ENCODE measurements around the gene DPY19L2. TPM values are rescaled to one million over a fixed set of nuclear protein-coding genes. Genes with fewer than 3 reads are reported as not detected.
"Not testable (repeated sequence)": the region's sequence is repeated elsewhere in the genome, so short reads cannot be mapped to it uniquely, and the experiment has no call there.

DPY19L2 gene
- polyA plus RNA-seq, 3 donors, result not detected

GRCh38 chr12:63584426-63584825 lies 83.9 kb downstream of the DPY19L2 start:
- H3K9me3 Mint-ChIP-seq; H4K20me1 ChIP-seq (ENCODE audit: insufficient read depth, low read length); intact Hi-C loops (cut with micrococcal nuclease); H3K36me3 Mint-ChIP-seq; H3K36me3 ChIP-seq (replicated peaks in 1 of 2; ENCODE audit: control insufficient read depth in 1 of 2, insufficient read depth in 2 of 2, low read length in 2 of 2); H3K79me2 ChIP-seq (ENCODE audit: insufficient read depth, low read length); H3K27ac Mint-ChIP-seq; H3K4me1 Mint-ChIP-seq; DNase-seq; H3K9me3 ChIP-seq (replicated peaks in 1 of 2; ENCODE audit: control insufficient read depth in 1 of 2, insufficient read depth in 1 of 2, low read length in 2 of 2); H3K27ac ChIP-seq (ENCODE audit: low read depth in 1 of 2, low read length in 2 of 2); H3K4me2 ChIP-seq (replicated peaks; ENCODE audit: extremely low read depth, low read length, poor library complexity, severe bottlenecking); H3K27me3 Mint-ChIP-seq (ENCODE audit: low read depth in 3 of 3); H3K4me1 ChIP-seq (ENCODE audit: control insufficient read depth in 1 of 2, insufficient read depth in 2 of 2, low read length in 2 of 2); H3K4me3 Mint-ChIP-seq; H3K4me3 ChIP-seq (replicated peaks in 1 of 3; ENCODE audit: low read depth in 2 of 3, low read length in 3 of 3); H3K9ac ChIP-seq (ENCODE audit: insufficient read depth, low read length, poor library complexity, severe bottlenecking); H3K27me3 ChIP-seq (ENCODE audit: control insufficient read depth in 2 of 2, insufficient read depth in 2 of 2, low read length in 2 of 2); H2AFZ ChIP-seq (ENCODE audit: insufficient read depth, low read depth, low read length, poor library complexity, severe bottlenecking): not testable (repeated sequence)
- WGBS (ENCODE audit: insufficient coverage), result 100% methylated on average over 1 of the region's 3 CpGs

GRCh38 chr12:63583289-63583688 lies 85.0 kb downstream of the DPY19L2 start:
- H3K4me3 ChIP-seq (replicated peaks in 1 of 3; ENCODE audit: low read depth in 2 of 3, low read length in 3 of 3); H3K4me2 ChIP-seq (replicated peaks; ENCODE audit: extremely low read depth, low read length, poor library complexity, severe bottlenecking); H3K27me3 ChIP-seq (ENCODE audit: control insufficient read depth in 2 of 2, insufficient read depth in 2 of 2, low read length in 2 of 2); H3K36me3 Mint-ChIP-seq; H2AFZ ChIP-seq (ENCODE audit: insufficient read depth, low read depth, low read length, poor library complexity, severe bottlenecking); H3K9me3 ChIP-seq (replicated peaks in 1 of 2; ENCODE audit: control insufficient read depth in 1 of 2, insufficient read depth in 1 of 2, low read length in 2 of 2); intact Hi-C loops (cut with micrococcal nuclease); DNase-seq; H3K9me3 Mint-ChIP-seq; H3K27me3 Mint-ChIP-seq (ENCODE audit: low read depth in 3 of 3); H3K4me1 Mint-ChIP-seq; H3K79me2 ChIP-seq (ENCODE audit: insufficient read depth, low read length); H3K27ac ChIP-seq (ENCODE audit: low read depth in 1 of 2, low read length in 2 of 2); H3K27ac Mint-ChIP-seq; H4K20me1 ChIP-seq (ENCODE audit: insufficient read depth, low read length); H3K4me1 ChIP-seq (ENCODE audit: control insufficient read depth in 1 of 2, insufficient read depth in 2 of 2, low read length in 2 of 2); H3K9ac ChIP-seq (ENCODE audit: insufficient read depth, low read length, poor library complexity, severe bottlenecking); H3K36me3 ChIP-seq (replicated peaks in 1 of 2; ENCODE audit: control insufficient read depth in 1 of 2, insufficient read depth in 2 of 2, low read length in 2 of 2); H3K4me3 Mint-ChIP-seq: not testable (repeated sequence)
- WGBS (ENCODE audit: insufficient coverage), result no CpG with 5 or more reads among the region's 1 CpG

DNA sequence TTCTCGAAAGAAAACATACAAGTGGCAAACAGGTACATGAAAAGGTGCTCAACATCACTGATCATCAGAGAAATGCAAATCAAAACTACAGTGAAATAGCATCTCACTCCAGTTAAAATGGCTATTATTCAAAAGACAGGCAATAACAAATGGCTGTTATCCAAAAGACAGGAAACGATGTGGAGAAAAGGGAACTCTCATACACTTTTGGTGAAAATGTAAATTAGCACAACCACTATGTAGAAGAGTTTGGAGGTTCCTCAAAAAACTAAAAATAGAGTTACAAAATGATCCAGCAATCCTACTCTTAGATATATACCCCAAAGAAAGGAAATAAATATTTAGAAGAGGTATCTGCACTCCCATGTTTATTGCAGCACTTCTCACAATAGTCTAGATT lies 90.7 kb downstream of the DPY19L2 start:
- H2AFZ ChIP-seq (ENCODE audit: insufficient read depth, low read depth, low read length, poor library complexity, severe bottlenecking); H3K27ac ChIP-seq (ENCODE audit: low read depth in 1 of 2, low read length in 2 of 2); H3K9me3 Mint-ChIP-seq; H3K9me3 ChIP-seq (replicated peaks in 1 of 2; ENCODE audit: control insufficient read depth in 1 of 2, insufficient read depth in 1 of 2, low read length in 2 of 2); H3K27ac Mint-ChIP-seq; H3K9ac ChIP-seq (ENCODE audit: insufficient read depth, low read length, poor library complexity, severe bottlenecking); H3K4me2 ChIP-seq (replicated peaks; ENCODE audit: extremely low read depth, low read length, poor library complexity, severe bottlenecking); intact Hi-C loops (cut with micrococcal nuclease); H3K4me1 ChIP-seq (ENCODE audit: control insufficient read depth in 1 of 2, insufficient read depth in 2 of 2, low read length in 2 of 2); H3K4me3 Mint-ChIP-seq; H3K36me3 ChIP-seq (replicated peaks in 1 of 2; ENCODE audit: control insufficient read depth in 1 of 2, insufficient read depth in 2 of 2, low read length in 2 of 2); H3K27me3 ChIP-seq (ENCODE audit: control insufficient read depth in 2 of 2, insufficient read depth in 2 of 2, low read length in 2 of 2); H4K20me1 ChIP-seq (ENCODE audit: insufficient read depth, low read length); DNase-seq; H3K27me3 Mint-ChIP-seq (ENCODE audit: low read depth in 3 of 3); H3K4me3 ChIP-seq (replicated peaks in 1 of 3; ENCODE audit: low read depth in 2 of 3, low read length in 3 of 3); H3K36me3 Mint-ChIP-seq; H3K79me2 ChIP-seq (ENCODE audit: insufficient read depth, low read length): not testable (repeated sequence)
- whole genome bisulfite sequencing (ENCODE audit: insufficient coverage), result 67% methylated on average over 1 of the region's 2 CpGs
- peaks cover 10% of the 10 kb centered on the region for H3K4me1 Mint-ChIP-seq

DNA sequence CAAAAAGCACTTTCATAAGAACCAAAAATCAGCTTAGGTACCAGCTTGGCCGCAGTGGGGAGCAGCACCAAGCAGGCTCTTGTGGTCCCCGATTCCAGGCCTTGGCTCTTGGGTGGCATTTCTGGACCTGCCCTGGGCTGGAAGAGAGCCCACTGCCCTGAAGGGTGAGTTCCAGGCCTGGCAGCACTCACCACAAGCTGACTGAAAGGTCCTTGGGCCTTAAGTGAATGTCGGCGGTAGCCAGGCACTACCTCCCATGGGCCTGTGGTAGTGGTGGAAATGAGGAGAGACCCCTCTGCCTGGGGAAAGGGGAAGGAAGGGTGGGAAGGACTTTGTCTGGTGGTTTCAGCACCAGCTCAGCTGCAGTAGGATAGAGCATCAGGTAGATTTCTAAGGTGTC lies 96.3 kb downstream of the DPY19L2 start:
- H3K27ac ChIP-seq (ENCODE audit: low read depth in 1 of 2, low read length in 2 of 2); H3K4me2 ChIP-seq (replicated peaks; ENCODE audit: extremely low read depth, low read length, poor library complexity, severe bottlenecking); intact Hi-C loops (cut with micrococcal nuclease); H4K20me1 ChIP-seq (ENCODE audit: insufficient read depth, low read length); H3K9me3 ChIP-seq (replicated peaks in 1 of 2; ENCODE audit: control insufficient read depth in 1 of 2, insufficient read depth in 1 of 2, low read length in 2 of 2); H3K79me2 ChIP-seq (ENCODE audit: insufficient read depth, low read length); DNase-seq; H3K36me3 Mint-ChIP-seq; H3K36me3 ChIP-seq (replicated peaks in 1 of 2; ENCODE audit: control insufficient read depth in 1 of 2, insufficient read depth in 2 of 2, low read length in 2 of 2); H3K27me3 Mint-ChIP-seq (ENCODE audit: low read depth in 3 of 3); H2AFZ ChIP-seq (ENCODE audit: insufficient read depth, low read depth, low read length, poor library complexity, severe bottlenecking); H3K4me1 Mint-ChIP-seq; H3K9me3 Mint-ChIP-seq; H3K9ac ChIP-seq (ENCODE audit: insufficient read depth, low read length, poor library complexity, severe bottlenecking); H3K4me3 Mint-ChIP-seq; H3K4me3 ChIP-seq (replicated peaks in 1 of 3; ENCODE audit: low read depth in 2 of 3, low read length in 3 of 3); H3K27me3 ChIP-seq (ENCODE audit: control insufficient read depth in 2 of 2, insufficient read depth in 2 of 2, low read length in 2 of 2); H3K27ac Mint-ChIP-seq; H3K4me1 ChIP-seq (ENCODE audit: control insufficient read depth in 1 of 2, insufficient read depth in 2 of 2, low read length in 2 of 2): not testable (repeated sequence)
- 100% methylated on average over 1 of the region's 4 CpGs for WGBS (ENCODE audit: insufficient coverage)

All from CD14-positive monocyte (primary cell).